Measurements from ENCODE around the gene HOXB2. TPM values are rescaled to one million over a fixed set of nuclear protein-coding genes. Genes with fewer than 3 reads are reported as not detected.
A peak's percentile ranks its signal among the peaks of the same experiment; 100 is the strongest.

HOXB2 gene
- total RNA-seq, 1 donor from 2014 or later = 0.51 TPM

DNA sequence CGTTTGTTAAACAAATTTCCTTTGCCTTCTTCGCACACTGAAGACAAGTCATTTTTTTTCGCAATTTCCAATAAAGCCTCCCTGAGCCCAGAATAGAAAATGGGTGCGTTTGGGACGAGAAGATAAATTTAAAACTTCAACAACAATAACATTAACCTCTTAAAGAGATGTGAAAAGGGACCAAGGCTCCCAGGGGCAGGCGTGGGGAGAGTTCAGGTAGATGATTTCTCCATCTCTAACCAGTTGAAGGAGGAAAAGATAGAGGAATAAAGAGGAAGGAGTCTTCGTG is 34.5 kb upstream of the HOXB2 start:
- no peak for DNase-seq (ENCODE audit: low read depth in 2 of 2)

DNA sequence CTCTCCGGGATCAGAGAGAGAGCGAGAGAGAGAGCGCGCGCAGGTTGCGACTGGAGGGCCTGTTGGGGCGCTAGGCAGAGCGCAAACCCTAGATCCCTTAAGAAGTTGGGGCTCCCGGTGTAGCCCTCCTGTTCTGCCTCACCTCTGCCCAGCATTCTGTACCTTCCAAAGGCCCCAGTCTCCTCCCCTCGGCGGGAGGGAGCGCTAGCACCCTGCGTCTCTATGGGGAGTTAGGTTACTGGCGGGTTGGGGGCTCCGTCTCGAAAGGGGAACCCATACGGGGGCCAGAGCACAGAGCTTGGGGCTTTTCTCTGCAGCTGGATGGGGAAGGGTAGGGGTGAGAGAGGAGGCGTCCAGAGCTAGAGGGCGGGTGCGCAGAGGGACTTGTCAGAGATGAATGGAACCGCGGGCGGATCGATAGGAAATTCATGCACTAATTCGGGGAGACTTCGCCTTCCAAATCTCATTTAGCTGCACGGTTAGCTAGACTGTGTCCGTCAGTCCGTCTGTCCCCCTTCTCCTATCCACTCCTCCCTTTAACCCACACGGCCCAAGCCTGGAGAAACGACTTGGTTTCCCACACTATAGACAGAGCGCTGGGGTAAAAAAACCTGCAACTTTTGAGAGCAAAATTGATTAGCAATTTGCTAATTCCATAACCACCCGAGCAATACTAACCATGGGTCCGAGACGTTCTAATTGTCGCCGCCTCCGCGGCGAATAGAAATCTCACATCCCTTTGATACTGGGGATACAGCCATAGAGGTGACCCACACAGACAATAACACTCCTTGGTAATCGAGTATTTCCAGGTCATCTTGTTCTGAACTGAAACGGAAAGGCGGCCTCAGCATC is 33.9 kb upstream of the HOXB2 start:
- DNase-seq (ENCODE audit: low read depth in 2 of 2) = peak in 1 of 2 donors; percentile 56

DNA sequence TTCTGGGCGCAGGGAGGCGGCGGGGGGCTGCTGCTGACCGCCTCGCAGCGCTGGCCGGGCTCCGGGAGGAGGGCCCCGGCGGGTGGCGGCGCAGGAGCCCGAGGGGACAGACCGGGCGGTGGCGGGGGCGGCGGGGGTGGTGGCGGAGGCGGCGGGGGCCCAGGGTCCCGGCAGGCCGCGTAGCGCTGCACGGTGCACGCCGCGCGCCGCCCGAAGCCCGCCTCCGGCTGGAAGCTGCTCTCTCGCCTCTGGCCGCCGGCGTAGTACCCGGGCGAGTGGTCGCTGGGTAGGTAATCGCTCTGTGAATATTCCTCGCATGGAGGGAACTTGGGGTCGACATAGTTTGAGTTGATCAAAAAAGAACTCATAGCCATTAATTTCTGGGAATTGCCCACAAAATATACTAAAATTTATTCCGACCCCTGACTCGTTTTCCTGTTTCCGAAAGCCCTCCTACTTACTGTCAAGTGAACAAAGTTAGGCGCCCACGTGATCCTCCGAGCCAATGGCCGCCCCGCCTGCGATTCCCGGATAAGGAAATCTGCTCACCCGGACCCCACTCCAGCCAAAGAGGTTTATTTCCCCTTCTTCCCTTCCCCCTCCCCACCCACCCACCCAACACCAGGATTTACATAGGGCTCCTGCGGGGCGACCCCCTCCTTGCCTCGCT is 33.2 kb upstream of the HOXB2 start, which contains the start of gene HOXB4:
HOXB4 (minus strand) TSS at position 405 of the 670 bp plus-strand sequence; CDS start at position 374, 31 bp downstream.
- DNase-seq (ENCODE audit: low read depth in 2 of 2) = peak; percentile 52 to 89

DNA sequence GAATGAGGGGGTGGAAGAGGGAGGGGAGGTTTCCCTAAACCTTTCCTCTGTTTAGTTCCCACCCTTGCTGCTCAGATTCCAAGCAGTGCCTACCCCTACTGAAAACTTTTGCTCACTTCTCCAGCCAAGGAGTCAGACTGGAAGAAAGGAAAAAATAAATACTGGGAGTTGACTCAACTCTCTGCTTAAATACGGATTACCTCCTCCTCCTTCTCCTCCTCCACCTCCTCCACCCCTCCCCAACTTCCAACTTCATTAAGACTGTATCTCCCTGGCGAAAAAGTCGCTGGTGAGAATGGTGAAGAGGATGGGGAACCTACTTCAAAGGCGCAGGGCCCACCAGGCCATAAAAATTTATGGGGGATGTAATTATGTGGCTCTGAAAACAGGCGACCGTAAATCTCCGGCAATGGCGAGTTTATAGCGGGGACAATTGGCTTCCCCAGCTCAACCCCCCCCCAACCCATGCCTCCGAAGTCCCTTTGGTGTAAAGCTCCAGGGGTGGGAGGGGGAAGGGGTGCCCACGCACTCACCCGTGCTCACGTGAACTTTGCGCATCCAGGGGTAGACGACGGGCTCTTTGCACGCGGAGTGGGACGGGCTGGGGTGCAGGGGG is 32.5 kb upstream of the HOXB2 start:
- no peak for DNase-seq (ENCODE audit: low read depth in 2 of 2)

DNA sequence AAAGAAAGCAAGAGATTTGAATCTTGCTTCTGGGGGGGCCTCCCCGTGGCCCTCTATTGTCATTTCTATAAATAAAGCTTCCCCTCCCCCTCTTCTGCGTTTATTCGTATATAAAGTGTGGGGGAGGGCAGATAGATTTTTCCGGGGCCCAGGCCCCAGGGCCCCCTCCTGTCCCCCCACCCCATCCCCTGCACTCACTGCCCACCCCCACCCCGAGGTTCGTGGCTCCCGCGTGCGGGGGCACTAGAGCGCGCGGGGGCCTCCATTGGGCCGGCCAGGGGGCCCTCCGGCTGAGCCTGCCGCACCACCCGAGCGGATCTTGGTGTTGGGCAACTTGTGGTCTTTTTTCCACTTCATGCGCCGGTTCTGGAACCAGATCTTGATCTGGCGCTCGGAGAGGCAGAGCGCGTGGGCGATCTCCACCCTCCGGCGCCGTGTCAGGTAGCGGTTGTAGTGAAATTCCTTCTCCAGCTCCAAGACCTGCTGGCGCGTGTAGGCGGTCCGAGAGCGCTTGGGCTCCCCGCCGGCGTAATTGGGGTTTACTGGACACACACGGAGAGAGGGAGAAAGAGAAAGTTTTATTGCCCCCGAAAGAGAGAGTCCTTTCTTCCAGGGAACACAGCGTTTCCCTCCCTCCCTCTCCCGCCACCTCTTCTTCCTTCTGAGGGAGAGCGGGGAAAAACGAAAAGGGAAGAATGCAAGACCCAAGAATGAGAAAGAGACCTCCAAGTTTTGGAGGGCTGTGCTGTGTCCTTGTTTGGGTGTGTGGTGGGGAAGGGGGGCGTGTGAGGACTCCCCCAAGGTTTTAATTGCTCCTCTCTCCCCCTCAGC is 31.8 kb upstream of the HOXB2 start:
- DNase-seq (ENCODE audit: low read depth in 2 of 2) = no peak

DNA sequence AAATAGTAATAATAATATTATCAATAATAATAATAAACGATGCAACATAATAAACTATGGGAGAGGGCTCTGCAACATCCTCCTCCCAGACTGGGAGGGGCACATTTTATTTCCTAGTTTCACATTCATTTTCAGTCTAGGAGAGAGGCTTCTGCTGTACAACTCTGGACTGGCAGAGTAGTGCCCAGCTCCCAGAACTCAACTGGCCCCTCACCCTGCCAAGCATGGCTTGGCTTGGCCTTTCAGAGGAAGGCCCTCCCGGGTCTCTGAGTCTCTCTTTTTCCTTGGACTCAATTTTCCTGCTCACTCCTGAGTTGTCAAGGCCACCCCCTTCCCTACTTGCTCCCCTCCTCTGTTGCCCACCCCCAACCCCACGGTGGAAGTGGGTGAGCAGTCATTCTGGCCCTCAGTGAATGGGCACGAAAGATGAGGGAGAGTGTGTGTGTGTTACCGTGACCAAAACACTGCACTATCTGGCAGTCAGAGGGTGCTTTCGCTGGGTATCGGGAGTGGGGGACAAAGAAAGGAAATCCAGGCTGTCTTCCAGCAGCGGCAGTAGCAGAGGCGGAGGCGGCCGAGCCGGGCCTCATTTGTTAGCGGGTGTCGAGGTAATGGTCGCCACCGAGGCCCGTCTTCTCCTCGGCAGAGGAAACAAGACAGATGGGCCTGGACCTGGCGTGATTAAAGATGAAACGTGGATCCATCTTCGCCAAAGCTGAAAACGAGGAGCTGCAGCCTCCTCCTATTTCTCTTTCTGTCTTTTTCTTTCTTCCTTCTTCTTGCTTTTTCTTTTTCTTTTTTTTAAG is 31.0 kb upstream of the HOXB2 start:
- DNase-seq (ENCODE audit: low read depth in 2 of 2) = no peak

DNA sequence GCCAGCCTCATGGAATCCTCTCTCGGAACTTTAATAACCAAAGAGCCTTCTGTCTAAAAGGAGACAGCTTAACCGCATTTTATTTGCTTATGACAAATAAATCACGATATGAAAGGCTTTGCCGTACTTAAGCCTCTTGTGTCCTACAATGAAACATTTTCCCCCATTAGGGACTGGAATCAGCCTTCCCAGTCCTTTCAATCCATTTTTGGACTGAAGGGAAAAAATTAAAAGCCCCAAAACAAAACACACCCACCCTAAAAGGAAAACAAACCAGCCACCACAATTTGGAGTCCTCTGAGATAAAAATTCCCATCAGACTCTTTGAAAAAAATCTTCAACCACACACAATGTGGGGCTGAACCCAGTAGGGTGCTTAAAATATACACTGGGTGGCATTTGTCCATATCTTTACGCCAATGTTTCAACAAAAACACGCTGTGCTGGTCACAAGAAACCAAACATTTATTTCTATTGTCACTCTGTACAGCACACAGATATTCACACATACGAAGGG is 30.2 kb upstream of the HOXB2 start:
- no peak for DNase-seq (ENCODE audit: low read depth in 2 of 2)

DNA sequence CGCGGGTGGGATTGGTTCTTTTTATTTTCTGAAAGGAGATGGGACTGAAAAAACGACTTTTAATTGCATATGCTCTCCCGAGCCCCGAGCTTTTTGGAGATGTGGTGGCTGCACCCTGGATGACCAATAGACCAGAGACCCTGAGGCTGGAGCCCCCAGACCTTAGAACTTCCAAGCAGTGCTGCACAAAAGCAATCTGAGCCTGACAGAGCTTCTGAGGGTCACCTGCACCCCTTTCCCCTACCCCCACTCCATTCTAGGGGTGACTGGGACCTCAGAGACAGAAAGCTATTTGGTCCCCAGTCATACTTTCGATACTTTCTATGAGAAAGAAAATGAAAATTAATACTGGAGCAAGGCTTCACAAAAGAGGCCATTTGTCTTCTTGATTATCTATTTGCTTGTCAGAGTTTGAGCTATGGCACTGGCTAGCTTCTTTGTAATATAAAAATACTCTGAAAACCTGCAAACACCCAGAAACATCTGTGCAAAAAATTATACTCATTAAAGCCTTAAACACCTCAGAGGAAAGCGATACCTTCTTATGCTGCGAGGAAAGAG is 29.7 kb upstream of the HOXB2 start:
- DNase-seq (ENCODE audit: low read depth in 2 of 2) = no peak

DNA sequence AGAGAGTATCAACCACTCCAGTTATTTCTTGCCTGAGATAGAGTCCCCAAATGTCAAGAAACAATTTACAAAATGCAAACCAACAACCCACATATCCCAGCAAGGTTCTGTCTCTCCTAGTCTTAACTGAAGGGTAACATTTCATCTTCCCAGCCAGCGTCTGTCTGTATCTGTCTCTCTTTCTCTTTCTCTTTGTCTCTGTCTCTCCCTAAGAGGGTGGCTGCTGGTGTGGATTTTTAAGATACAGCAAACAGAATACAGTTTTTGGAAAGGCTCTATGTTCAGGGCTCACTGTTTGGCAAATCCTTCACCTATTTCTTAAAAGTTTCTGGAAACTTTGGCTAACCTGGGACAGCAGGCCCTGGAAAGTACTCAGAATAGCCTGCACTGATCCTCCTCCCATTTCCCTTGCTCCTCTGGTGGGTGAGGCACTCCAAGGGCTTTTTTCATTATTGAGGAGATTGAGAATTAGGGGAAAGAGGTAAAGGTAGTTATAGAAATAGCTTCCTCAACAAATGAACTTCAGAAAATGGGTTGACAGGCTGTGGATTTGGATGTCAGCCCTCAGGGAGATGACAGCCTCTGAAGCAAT is 27.0 kb upstream of the HOXB2 start:
- DNase-seq (ENCODE audit: low read depth in 2 of 2) = no peak

DNA sequence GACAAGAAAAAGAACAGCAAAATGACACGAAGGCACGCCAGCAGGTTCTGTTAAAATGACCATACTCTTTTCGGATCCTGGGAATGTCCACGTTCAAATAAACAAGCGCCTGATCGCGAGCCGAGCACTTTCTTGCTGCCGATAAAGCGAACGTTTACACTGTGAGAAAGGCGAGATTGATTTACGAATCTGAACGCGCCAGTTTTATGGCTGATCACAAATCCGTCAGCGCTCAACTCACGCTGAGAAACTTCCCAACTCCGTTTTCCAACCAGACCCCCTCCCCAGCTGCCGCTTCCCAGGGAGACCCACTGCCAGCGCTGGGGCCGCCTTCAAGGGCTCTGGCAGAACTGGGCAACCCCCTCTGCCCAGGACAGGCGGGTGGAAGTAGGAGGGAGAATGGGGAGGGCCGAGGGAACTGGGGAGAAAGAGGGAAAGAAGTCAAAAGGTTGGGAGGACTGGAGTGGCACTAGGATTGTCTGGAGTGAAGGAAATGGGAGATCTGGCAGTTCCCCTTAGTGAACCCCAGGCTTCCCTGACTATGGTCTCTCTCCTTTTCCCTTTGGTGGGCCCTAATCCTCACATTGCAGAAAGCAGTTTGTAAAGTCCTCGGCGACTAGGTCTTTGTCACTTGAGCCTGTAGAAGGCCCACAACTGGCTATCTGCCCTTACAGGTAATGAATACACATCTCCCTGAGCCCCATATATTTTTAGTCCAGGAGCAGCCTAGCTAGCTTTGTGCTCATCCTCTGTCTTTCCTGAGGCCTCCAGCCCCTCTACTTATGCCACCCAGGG is 26.3 kb upstream of the HOXB2 start:
- DNase-seq (ENCODE audit: low read depth in 2 of 2) = no peak

DNA sequence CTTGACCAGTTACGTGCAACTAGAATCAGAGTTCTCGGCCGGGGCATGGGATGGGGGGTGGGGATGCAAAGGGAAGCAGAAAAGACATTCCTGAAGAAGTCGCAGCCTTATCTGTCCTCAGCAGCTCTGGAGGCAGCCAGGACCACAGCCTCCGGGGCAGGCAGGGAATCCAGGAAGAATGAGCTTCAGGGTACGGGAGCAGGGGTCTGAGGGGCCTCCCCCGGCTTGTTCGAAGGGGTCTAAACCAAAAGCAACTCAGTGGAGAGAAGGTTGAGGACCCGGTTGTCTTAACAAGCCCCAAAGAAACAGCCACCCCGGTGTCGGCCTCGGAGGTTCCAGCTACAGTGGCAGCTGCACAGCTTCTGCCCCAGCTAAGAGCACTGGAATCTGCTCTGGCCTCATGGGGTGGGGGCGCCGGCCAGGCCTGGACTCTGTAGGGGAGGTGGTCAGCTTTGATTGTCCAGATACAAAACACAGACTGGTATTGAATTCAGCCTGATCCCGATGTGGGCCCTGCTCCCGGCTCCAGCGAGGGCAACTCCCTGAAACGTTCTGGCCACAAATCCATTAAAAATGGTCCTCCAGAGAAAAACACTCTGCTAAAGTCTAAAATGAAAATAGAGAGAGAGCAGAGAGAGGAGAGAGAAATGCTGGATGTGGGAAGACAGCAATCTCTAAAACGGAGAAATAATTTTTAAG is 25.6 kb upstream of the HOXB2 start:
- no peak for DNase-seq (ENCODE audit: low read depth in 2 of 2)

DNA sequence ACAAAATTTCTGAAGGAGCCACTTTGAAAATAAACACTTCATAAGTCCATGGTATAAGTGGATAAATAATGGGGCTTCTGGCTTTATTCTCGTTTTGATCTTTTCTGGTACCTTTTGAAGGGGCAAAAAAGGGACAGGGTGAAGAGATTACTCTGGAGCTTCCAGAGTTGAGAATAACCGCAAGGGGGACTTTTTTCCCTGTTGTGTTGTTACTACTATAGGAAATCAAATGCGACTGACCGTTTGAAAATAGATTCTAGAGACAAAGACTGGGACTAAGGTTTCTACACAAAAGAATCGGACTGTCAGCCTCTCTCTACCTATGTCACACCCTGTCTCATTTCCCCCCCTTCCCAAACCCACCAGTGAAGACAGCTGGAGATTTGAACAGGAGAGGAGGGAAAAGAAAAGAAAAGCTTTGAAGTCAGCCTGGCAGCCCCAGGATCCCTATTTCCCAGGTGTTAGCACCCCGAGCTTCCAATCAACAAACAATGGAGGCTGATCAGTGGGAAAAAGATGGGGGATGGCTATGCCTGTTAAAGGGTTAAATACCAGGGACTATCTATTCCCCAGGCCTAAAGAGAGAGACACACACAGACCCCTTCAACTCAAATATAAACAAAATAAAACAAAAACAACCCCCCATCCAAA is 24.9 kb upstream of the HOXB2 start:
- no peak for DNase-seq (ENCODE audit: low read depth in 2 of 2)

DNA sequence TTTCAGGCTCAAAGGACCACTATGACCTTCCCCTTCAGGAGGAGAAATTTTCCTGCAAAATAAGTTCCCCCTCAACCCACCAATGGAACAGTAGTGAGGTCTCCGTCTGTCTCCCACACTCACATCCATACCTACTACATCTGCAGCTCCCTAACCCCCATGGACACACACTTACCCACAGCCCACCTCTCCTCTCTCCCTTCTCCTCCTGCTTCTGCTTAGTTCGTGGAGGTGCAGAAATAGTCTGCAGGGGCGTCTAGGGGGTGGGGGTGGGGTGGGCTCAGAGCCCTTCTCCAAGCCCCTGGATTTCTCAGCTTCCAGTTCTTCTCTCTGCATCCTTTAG is 24.3 kb upstream of the HOXB2 start:
- no peak for DNase-seq (ENCODE audit: low read depth in 2 of 2)

DNA sequence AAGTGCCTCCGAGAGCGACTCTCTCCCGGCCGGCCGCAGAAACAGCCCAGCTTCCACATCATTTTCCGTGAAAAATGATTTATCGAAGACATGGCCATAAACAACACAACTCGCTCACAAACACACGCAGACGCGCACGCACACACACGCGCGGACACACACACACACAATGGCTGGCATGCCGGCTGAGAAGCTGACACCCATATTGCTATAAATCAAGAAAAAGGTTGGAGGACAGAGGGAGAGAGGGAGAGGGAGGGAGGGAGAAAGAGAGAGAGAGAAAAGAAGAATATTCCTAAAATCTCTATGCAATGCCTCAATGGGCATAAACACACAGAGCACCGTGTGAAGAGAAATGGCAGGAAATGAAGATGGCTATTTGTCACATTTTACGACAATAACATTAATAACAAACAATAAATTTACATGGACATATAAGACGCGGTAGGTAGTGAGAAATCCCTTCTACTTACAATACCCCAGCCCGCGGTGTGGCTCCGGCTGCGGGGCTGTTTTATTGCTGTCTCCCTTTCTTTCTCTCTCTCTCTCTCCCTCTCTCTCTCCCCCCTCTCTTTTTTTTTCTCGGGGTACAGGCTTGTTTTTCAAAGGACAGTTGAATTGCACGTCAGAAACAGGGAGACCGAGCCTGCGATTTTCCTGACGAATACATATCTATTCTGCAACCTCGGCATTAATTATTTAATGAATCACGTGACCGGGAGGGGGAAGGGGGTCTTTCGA is 23.8 kb upstream of the HOXB2 start:
- DNase-seq (ENCODE audit: low read depth in 2 of 2) = peak in 1 of 2 donors; percentile 53

DNA sequence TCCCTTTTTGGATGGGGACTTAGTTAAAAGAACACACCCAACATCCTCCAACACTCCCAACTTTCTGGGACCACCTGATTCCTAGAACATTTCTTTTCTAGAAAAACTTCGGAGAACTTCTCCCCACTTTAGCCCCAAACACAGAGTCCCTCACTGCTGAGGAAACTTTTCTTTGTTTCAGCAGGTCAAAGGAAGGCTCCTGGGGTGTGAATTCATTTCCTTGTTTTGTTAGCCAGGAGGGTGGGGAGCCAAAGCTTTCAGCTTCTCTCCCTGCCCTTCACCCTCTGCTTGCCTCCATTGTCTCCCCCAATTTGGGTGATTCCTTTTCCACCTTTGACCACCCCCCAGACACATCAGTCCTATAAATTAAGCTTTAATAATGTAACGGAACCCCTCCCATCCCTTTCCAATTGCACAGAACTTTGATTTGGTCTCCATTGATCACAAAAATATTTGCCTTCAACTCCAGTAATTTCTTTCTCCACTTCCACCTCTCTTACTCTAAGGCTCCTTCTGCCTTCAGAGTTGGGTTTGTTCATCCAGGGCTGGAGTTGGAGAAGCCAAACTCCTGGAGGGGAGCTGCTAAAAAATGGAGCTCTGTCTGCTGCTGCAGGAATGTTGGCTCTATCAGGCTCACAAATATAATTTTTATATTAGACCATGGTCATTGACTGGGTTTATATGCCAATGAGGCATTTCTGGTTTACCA is 22.9 kb upstream of the HOXB2 start:
- DNase-seq (ENCODE audit: low read depth in 2 of 2) = no peak

DNA sequence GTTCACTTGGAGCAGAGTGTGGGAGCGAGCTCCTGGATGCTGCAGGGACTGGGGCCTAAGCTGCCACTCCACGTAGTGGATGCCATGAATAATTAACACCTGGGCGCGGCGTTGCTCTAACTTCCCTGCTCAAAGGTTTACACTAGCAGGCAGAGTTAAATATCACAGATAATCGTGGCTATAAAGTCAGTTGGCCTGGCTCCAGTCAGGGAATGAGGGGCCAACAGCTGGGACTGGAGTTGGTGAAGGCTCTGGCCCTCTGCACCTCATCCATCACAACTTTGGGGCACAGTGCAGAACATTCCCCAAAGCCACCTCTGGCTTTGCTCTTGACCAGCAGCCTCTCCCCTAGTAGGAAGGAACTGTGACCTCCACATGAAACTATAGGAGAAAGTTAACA is 22.3 kb upstream of the HOXB2 start:
- no peak for DNase-seq (ENCODE audit: low read depth in 2 of 2)

DNA sequence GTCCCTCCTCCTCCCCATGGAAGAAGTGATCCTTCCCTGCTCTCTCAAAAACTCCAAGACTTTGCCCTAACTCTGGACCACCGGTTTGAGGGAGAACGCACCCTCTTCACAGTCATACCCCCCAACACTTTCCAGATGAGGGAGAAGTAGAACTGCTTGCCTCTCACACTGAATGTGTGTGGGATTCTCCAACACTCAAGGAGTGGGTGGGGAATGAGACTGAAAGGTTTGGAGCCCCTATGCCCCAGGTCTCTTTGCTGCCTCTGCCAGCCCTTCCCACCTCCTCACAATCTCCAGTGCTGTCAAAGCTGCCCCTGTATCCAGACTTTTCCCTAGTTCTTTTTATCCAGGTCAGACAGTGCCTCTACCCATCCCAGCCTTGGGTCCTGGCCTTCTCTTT is 21.8 kb upstream of the HOXB2 start:
- no peak for DNase-seq (ENCODE audit: low read depth in 2 of 2)

Data from dermis microvascular lymphatic vessel endothelial cell (primary cell).